IMR-90 (cell line): ENCODE measurements around the gene TUBGCP6. TPM values are rescaled to one million over a fixed set of nuclear protein-coding genes. Genes with fewer than 3 reads are reported as not detected.

Experiments
- ATAC-seq: fragments of 200-7000 bp; cut with Tn5 transposase; 2 replicates; pipeline ENCODE4 v1.9.1; 2020; ENCODE audit warnings: low read depth, mild to moderate bottlenecking, moderate library complexity
- BruUV-seq: library from RNA; stranded (reverse); fragments of 400-500 nt; replicated peaks from 2 replicates; lab custom pipeline; 2021; lab: Mats Ljungman, UMichigan
- CTCF ChIA-PET: fragments of 300-600 bp; formaldehyde crosslinking; extraction: SDS; loops from one replicate; lab custom pipeline; 2021; ENCODE audit warnings: antibody characterized with exemption; lab: Yijun Ruan, JAX
- POLR2A ChIA-PET: fragments of 300-600 bp; sonication (Branson Sonifier 250); formaldehyde crosslinking; loops from one replicate; lab custom pipeline; 2022; ENCODE audit warnings: antibody characterized with exemption; ENCODE audit not compliant: unreplicated experiment; lab: Charles Lee
- DNase-seq: peaks from one replicate; pipeline ENCODE4 v3.0.0; 2013
- H2AFZ ChIP-seq: replicated peaks from 2 replicates; pipeline ENCODE3; 2013; ENCODE audit warnings: low read length, mild to moderate bottlenecking; ENCODE audit not compliant: poor library complexity
- H2AK5ac ChIP-seq: 2 replicates; pipeline ENCODE4 v1.6.1; 2013; ENCODE audit warnings: low read depth, low read length, inconsistent platforms
- H2AK9ac ChIP-seq: replicated peaks from 2 replicates; pipeline ENCODE3; 2013; ENCODE audit warnings: mild to moderate bottlenecking, low read depth, low read length, moderate library complexity; ENCODE audit not compliant: poor library complexity
- H2BK120ac ChIP-seq: 2 replicates; pipeline ENCODE4 v1.6.1; 2013; ENCODE audit warnings: low read depth, low read length, inconsistent platforms
- H2BK15ac ChIP-seq: 3 replicates; pipeline ENCODE4 v1.6.1; 2013; ENCODE audit warnings: low read depth, low read length, inconsistent platforms
- H2BK20ac ChIP-seq: 2 replicates; pipeline ENCODE4 v1.6.1; 2013; ENCODE audit warnings: low read depth, mild to moderate bottlenecking, inconsistent platforms, low read length, moderate library complexity
- H2BK5ac ChIP-seq: 2 replicates; pipeline ENCODE4 v1.6.1; 2013; ENCODE audit warnings: mild to moderate bottlenecking, low read depth, low read length, inconsistent platforms; ENCODE audit not compliant: poor library complexity, severe bottlenecking
- H3K14ac ChIP-seq: replicated peaks from 2 replicates; pipeline ENCODE4 v1.6.1; 2013; ENCODE audit warnings: low read depth, low read length, inconsistent platforms
- H3K18ac ChIP-seq: 2 replicates; pipeline ENCODE4 v1.6.1; 2013; ENCODE audit warnings: low read depth, low read length, control low read depth
- H3K23ac ChIP-seq: 2 replicates; pipeline ENCODE4 v1.6.1; 2013; ENCODE audit warnings: low read depth, low read length, inconsistent platforms
- H3K27ac ChIP-seq: 2 replicates; pipeline ENCODE4 v1.5.1; 2013; ENCODE audit warnings: mild to moderate bottlenecking, control low read depth, low read length; ENCODE audit not compliant: insufficient read depth
- H3K27me3 ChIP-seq: 2 replicates; pipeline ENCODE4 v1.6.1; 2013; ENCODE audit warnings: low read length; ENCODE audit not compliant: control insufficient read depth, insufficient read depth
- H3K36me3 ChIP-seq: 2 replicates; pipeline ENCODE4 v1.6.1; 2013; ENCODE audit warnings: low read length, mixed read lengths; ENCODE audit not compliant: control insufficient read depth, insufficient read depth
- H3K4ac ChIP-seq: 2 replicates; pipeline ENCODE4 v1.6.1; 2013; ENCODE audit warnings: low read depth, low read length, inconsistent platforms
- H3K4me1 ChIP-seq: 2 replicates; pipeline ENCODE4 v1.6.1; 2013; ENCODE audit warnings: low read length, mixed read lengths; ENCODE audit not compliant: control insufficient read depth, insufficient read depth
- H3K4me2 ChIP-seq: 2 replicates; pipeline ENCODE4 v1.6.1; 2013; ENCODE audit warnings: low read depth, mild to moderate bottlenecking, control low read depth, low read length, moderate library complexity
- H3K4me3 ChIP-seq: 2 replicates; pipeline ENCODE4 v1.5.1; 2013; ENCODE audit warnings: low read depth, mild to moderate bottlenecking, control low read depth, low read length, moderate library complexity; ENCODE audit not compliant: insufficient read depth
- H3K56ac ChIP-seq: 2 replicates; pipeline ENCODE4 v1.6.1; 2013; ENCODE audit warnings: low read length, inconsistent platforms; ENCODE audit not compliant: insufficient read depth; ENCODE audit errors: extremely low read depth
- H3K79me1 ChIP-seq, 2 experiments: 2 replicates each; pipeline ENCODE4 v1.6.1; 2013; ENCODE audit warnings: low read length in 2 of 2, inconsistent platforms in 1 of 2, low read depth in 1 of 2
- H3K9ac ChIP-seq: 2 replicates; pipeline ENCODE4 v1.6.1; 2013; ENCODE audit warnings: low read depth, low read length, control low read depth
- H3K9me1 ChIP-seq: 2 replicates; pipeline ENCODE4 v1.6.1; 2013; ENCODE audit warnings: low read length, inconsistent platforms; ENCODE audit not compliant: insufficient read depth
- H3K9me3 ChIP-seq: 2 replicates; pipeline ENCODE4 v1.6.1; 2013; ENCODE audit warnings: low read length; ENCODE audit not compliant: control insufficient read depth, insufficient read depth
- H4K20me1 ChIP-seq: 2 replicates; pipeline ENCODE4 v1.6.1; 2013; ENCODE audit warnings: low read length, inconsistent platforms; ENCODE audit not compliant: insufficient read depth
- H4K5ac ChIP-seq: 2 replicates; pipeline ENCODE4 v1.6.1; 2013; ENCODE audit warnings: mild to moderate bottlenecking, low read depth, low read length, control low read depth
- H4K8ac ChIP-seq, 2 experiments: 2 replicates each; pipeline ENCODE4 v1.6.1; 2013; ENCODE audit warnings: low read depth in 2 of 2, low read length in 2 of 2, control low read depth in 1 of 2, inconsistent platforms in 1 of 2
- H4K91ac ChIP-seq: 2 replicates; pipeline ENCODE4 v1.6.1; 2013; ENCODE audit warnings: low read depth, low read length, inconsistent platforms; ENCODE audit not compliant: insufficient read depth
- CEBPB ChIP-seq: IDR thresholded peaks from 2 replicates; pipeline ENCODE4 v1.6.1; 2012; ENCODE audit warnings: low read depth, low read length, improper control_type of control experiment
- CHD1 ChIP-seq: IDR thresholded peaks from 2 replicates; pipeline ENCODE4 v1.6.1; 2012; ENCODE audit warnings: low read depth, low read length, improper control_type of control experiment
- FOS ChIP-seq: fragments of 150-350 bp; IDR thresholded peaks from 2 replicates; pipeline ENCODE4 v1.6.1; 2016; ENCODE audit warnings: low read depth, low read length
- MAZ ChIP-seq: IDR thresholded peaks from 2 replicates; pipeline ENCODE4 v1.6.1; 2012; ENCODE audit warnings: low read depth, mild to moderate bottlenecking, low read length, improper control_type of control experiment, moderate library complexity, borderline replicate concordance
- MXI1 ChIP-seq: IDR thresholded peaks from 2 replicates; pipeline ENCODE4 v1.6.1; 2012; ENCODE audit warnings: low read depth, mild to moderate bottlenecking, low read length, moderate library complexity, borderline replicate concordance
- NFE2L2 ChIP-seq: fragments of 150-350 bp; IDR thresholded peaks from 2 replicates; pipeline ENCODE4 v1.6.1; 2016; ENCODE audit warnings: low read depth, mild to moderate bottlenecking, low read length
- POLR2A ChIP-seq: IDR thresholded peaks from 2 replicates; pipeline ENCODE4 v1.6.1; 2012; ENCODE audit warnings: mild to moderate bottlenecking, low read depth, low read length
- RCOR1 ChIP-seq: IDR thresholded peaks from 2 replicates; pipeline ENCODE4 v1.6.1; 2012; ENCODE audit warnings: mild to moderate bottlenecking, low read length, improper control_type of control experiment; ENCODE audit not compliant: insufficient replicate concordance
- WGBS, 2 experiments: methylation state at CpG; one replicate each; pipeline versions ENCODE4 v1.1.5 to v1.1.7; 2013; ENCODE audit warnings: missing lambda C conversion rate in 2 of 2; ENCODE audit not compliant: insufficient read length in 1 of 2; ENCODE audit errors: extremely low coverage in 2 of 2; 5-methylcytosine and 5-hydroxymethylcytosine counted together
- dilution Hi-C: fragments of 300-500 bp; cut with HindIII; formaldehyde crosslinking; loops from one replicate; pipeline ENCODE4 v1.14.3; 2018; ENCODE audit warnings: low sequenced_read_pairs; ENCODE audit not compliant: unreplicated experiment
- in situ Hi-C: fragments of 300-500 bp; cut with MboI; formaldehyde crosslinking; loops from 3 replicates; pipeline ENCODE4 v1.14.3; 2019; ENCODE audit warnings: low sequenced_read_pairs, inconsistent platforms, mixed read lengths
- intact Hi-C: fragments of 100-400 bp; cut with micrococcal nuclease; formaldehyde crosslinking; loops from 2 replicates; pipeline ENCODE4 v1.10.0; 2022
- polyA plus RNA-seq, 3 experiments: library from polyadenylated mRNA; depleted of rRNA; stranded (reverse); fragments of >200 nt; gene quantifications; 2 replicates each; pipeline ENCODE4 v1.2.3, GENCODE V29; 2012; ENCODE audit warnings: low replicate concordance in 1 of 3
- total RNA-seq: library from RNA; depleted of rRNA; stranded (reverse); fragments of >200 nt; gene quantifications from 2 replicates; pipeline ENCODE4 v1.2.3, GENCODE V29; 2012
- TF ChIP-seq, protein P1 (sequence below): fragments of 150-350 bp; IDR thresholded peaks from 2 replicates; pipeline ENCODE4 v1.6.1; 2016; ENCODE audit warnings: low read depth, mild to moderate bottlenecking, low read length, moderate library complexity, borderline replicate concordance

TUBGCP6 gene
- total and polyA plus RNA-seq, 2 of the 4 experiments (the other 2 are of a cell fraction): 10.8 to 28.6 TPM

- Histone ChIP-seq H2AK9ac (no peak overlapping the region), H2BK120ac (no peak overlapping the region), H3K4me1 (no peaks in the 10 kb centered on the region), H3K14ac (no peak overlapping the region), H3K4me2 (no peak overlapping the region), H3K56ac (no peak overlapping the region), H2AK5ac (no peak overlapping the region), H3K4me3 (no peak overlapping the region), H2BK5ac (no peak overlapping the region), H4K5ac (no peak overlapping the region), H3K4ac (no peak overlapping the region), H2BK15ac (no peak overlapping the region), H4K91ac (no peak overlapping the region), H2AFZ (no peak overlapping the region), H3K23ac (no peak overlapping the region), H3K36me3 (peaks cover 52% of the 10 kb centered on the region), H2BK20ac (no peak overlapping the region), H4K20me1 (peaks cover under 1% of the 10 kb centered on the region; the same call in 1 of the 2 replicates), H3K9me1 (no peaks in the 10 kb centered on the region), H3K27ac (no peak overlapping the region), H3K18ac (no peak overlapping the region), H3K9ac (no peak overlapping the region), H3K27me3 (no peaks in the 10 kb centered on the region), H4K8ac (no peak overlapping the region), H3K9me3 (no peaks in the 10 kb centered on the region), H3K79me1 (peaks cover 0 to 19% of the 10 kb centered on the region in 2 experiments; a peak in 2 of 4 replicates)
- WGBS, 2 experiments: 97% methylated on average over 6 of the region's 9 CpGs; no CpG with 5 or more reads in 1 of the 2 experiments
- no TSS peak for BruUV-seq
- in situ Hi-C loops: no loop called here
- dilution Hi-C loops: no loop called here
- no peak for TF ChIP-seq RCOR1
- no peak for TF ChIP-seq CHD1
- TF ChIP-seq FOS: no peak
- no peak for TF ChIP-seq NFE2L2
- no peak for TF ChIP-seq MXI1
- no peak for TF ChIP-seq POLR2A
- no peak for TF ChIP-seq MAZ
- TF ChIP-seq CEBPB: no peak
- TF ChIP-seq, protein P1, sequence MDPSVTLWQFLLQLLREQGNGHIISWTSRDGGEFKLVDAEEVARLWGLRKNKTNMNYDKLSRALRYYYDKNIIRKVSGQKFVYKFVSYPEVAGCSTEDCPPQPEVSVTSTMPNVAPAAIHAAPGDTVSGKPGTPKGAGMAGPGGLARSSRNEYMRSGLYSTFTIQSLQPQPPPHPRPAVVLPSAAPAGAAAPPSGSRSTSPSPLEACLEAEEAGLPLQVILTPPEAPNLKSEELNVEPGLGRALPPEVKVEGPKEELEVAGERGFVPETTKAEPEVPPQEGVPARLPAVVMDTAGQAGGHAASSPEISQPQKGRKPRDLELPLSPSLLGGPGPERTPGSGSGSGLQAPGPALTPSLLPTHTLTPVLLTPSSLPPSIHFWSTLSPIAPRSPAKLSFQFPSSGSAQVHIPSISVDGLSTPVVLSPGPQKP: no peak
- DNase-seq: no peak
- ChIA-PET CTCF (interaction anchor here (1.6 kb wide), 1 partner anchor 12 kb away, joined by 4 read pairs; no protein-coding TSS in a partner anchor), POLR2A (no interaction called here)
- intact Hi-C loops: no loop called here
- no peak for ATAC-seq
Measured at GRCh38 chr22:50228366-50228765, 16.5 kb downstream of the TUBGCP6 start.
